Activated CD8-positive, alpha-beta T cell treated with anti-CD3 and anti-CD28 coated beads, Interleukin-2, amount 10 ng/mL, durations not matched to agents 7 days and 5 days (primary cell): ENCODE measurements around the gene C6orf132. TPM values are rescaled to one million over a fixed set of nuclear protein-coding genes. Genes with fewer than 3 reads are reported as not detected.

Source experiments
- ATAC-seq: fragments of 150-1000 bp; cut with Tn5 transposase; one replicate; pipeline ENCODE4 v1.10.0; 2021; ENCODE audit warnings: moderate library complexity
- CTCF ChIA-PET: fragments of 350-600 bp; sonication (Branson Sonifier 250); formaldehyde crosslinking; loops from one replicate; lab custom pipeline; 2021; ENCODE audit warnings: antibody characterized with exemption; lab: Charles Lee
- POLR2A ChIA-PET: fragments of 350-600 bp; sonication (Branson Sonifier 250); formaldehyde crosslinking; loops from one replicate; lab custom pipeline; 2021; ENCODE audit warnings: antibody characterized with exemption; lab: Charles Lee
- DNase-seq: peaks from one replicate; pipeline ENCODE4 v3.0.0-alpha.2; 2020
- H3K27ac Mint-ChIP-seq: one replicate; pipeline ENCODE4 v1.8.0; 2021; ENCODE audit warnings: mild to moderate bottlenecking, mixed read lengths
- H3K27me3 Mint-ChIP-seq: one replicate; pipeline ENCODE4 v1.8.0; 2021; ENCODE audit warnings: low read depth, mixed read lengths
- H3K36me3 Mint-ChIP-seq: one replicate; pipeline ENCODE4 v1.8.0; 2021; ENCODE audit warnings: low read depth, mixed read lengths
- H3K4me1 Mint-ChIP-seq: one replicate; pipeline ENCODE4 v1.8.0; 2021; ENCODE audit warnings: low read depth, mixed read lengths
- H3K4me3 Mint-ChIP-seq: one replicate; pipeline ENCODE4 v1.8.0; 2021; ENCODE audit warnings: mild to moderate bottlenecking, mixed read lengths
- H3K9me3 Mint-ChIP-seq: one replicate; pipeline ENCODE4 v1.8.0; 2022; ENCODE audit warnings: mixed read lengths; ENCODE audit not compliant: insufficient read depth
- total RNA-seq, 2 experiments: library from RNA; stranded (reverse); gene quantifications; one replicate each; pipeline ENCODE4 v1.2.3, GENCODE V29; 2021

Gene C6orf132
- total RNA-seq, 2 experiments from 2014 or later, result 0.03 TPM; not detected in 1

DNA sequence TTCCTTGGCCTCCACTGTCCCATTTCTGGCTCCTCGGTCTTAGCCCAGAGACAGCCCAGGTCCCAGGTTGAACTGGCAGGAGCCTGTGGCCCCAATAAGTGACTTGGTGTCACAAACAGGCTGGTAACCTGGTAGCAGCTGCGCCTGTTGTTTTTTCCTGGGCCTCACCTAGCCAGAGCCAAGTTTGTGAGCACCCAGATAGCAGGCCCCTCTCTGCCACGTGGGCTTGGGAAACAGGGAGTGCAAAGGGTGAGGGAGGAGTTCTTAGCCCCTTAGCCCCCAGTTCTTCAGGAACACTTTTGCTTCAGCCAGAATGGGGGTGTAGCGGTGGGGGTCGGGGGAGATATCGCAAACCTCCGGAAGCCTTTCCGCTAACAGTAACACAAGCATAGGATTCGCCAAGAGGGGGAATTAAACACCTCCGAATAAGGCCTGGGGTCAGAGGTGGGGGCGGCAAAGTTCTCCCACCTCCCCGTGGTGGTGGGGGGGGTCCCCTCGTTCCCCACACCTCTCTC lies 760 bp downstream of the C6orf132 start:
- Mint-ChIP-seq H3K4me3 (no peak overlapping the region), H3K27ac (no peak overlapping the region), H3K27me3 (peaks cover 32% of the 10 kb centered on the region), H3K9me3 (no peaks in the 10 kb centered on the region), H3K4me1 (peaks cover 4% of the 10 kb centered on the region), H3K36me3 (no peaks in the 10 kb centered on the region)
- ATAC-seq (no peak), DNase-seq (no peak)
- CTCF ChIA-PET, result no interaction called here
- POLR2A ChIA-PET, result no interaction called here

DNA sequence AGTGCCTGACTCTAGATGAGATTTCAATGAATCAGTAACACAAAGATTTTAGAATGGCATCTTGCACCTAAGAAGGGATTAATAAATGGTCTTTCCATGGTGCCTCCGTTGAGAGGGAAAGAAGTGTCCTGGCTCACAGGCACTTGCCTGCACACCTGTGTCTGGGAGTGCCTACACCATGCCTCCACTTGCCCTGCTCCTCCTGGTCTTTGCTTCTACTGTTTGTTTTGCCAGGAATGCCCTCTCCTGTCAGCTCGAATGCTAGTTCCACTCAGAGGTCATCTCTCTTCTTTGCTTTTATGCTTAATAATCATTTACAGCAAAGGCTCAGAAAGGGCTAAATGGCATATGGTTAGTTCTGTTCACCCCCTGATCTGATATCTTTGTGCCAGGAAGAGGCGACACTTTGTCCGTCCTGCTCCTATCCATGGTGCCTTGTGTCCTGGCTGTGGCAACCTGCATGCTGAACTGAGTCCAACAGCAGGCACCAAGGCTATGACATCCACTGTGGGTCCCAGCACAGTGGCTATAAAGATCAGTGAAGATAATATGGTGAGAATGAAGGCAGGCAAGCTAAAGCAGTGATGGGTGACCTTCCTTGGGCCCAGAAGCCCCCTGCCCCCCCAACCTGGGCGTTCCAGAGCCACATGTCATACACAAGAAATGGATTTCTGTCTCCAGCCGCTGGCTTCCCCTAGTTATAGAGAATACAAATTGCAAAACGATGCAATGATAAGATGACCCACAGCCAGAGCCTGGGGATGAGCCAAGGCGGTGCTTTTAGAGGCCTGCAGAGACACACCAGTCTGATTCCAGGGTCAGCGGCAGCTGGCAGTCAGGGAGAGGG lies 1.4 kb downstream of the C6orf132 start:
- Mint-ChIP-seq H3K36me3 (no peaks in the 10 kb centered on the region), H3K4me1 (peaks cover 8% of the 10 kb centered on the region), H3K27me3 (peaks cover 32% of the 10 kb centered on the region), H3K9me3 (no peaks in the 10 kb centered on the region), H3K27ac (no peak overlapping the region), H3K4me3 (no peak overlapping the region)
- ChIA-PET POLR2A (no interaction called here), CTCF (no interaction called here)
- DNase-seq (no peak), ATAC-seq (no peak)

DNA sequence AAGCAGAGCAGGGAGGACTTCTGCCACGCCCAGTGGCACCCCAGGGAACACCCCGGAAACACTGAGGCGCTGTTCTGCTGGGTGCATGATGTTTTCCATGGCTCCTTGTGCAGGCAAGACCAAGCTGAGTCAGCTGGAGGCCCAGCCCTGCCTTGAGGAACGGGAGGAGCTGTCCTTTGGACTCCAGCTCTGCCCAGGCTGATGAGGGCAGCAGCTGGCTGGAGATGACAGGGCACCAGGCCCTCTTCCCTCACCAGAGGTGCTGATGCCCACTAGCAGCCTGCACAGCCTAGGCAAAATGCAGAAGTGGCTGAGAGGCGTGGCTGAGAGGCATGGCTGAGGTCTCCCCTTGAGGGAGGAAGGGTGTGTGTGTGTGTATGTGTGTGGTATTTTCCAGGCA lies 2.4 kb downstream of the C6orf132 start:
- Mint-ChIP-seq H3K36me3 (no peaks in the 10 kb centered on the region), H3K4me3 (no peak overlapping the region), H3K27ac (no peak overlapping the region), H3K4me1 (peaks cover 8% of the 10 kb centered on the region), H3K9me3 (no peaks in the 10 kb centered on the region), H3K27me3 (peaks cover 32% of the 10 kb centered on the region)
- CTCF ChIA-PET, result no interaction called here
- POLR2A ChIA-PET, result no interaction called here
- DNase-seq (no peak), ATAC-seq (no peak)

DNA sequence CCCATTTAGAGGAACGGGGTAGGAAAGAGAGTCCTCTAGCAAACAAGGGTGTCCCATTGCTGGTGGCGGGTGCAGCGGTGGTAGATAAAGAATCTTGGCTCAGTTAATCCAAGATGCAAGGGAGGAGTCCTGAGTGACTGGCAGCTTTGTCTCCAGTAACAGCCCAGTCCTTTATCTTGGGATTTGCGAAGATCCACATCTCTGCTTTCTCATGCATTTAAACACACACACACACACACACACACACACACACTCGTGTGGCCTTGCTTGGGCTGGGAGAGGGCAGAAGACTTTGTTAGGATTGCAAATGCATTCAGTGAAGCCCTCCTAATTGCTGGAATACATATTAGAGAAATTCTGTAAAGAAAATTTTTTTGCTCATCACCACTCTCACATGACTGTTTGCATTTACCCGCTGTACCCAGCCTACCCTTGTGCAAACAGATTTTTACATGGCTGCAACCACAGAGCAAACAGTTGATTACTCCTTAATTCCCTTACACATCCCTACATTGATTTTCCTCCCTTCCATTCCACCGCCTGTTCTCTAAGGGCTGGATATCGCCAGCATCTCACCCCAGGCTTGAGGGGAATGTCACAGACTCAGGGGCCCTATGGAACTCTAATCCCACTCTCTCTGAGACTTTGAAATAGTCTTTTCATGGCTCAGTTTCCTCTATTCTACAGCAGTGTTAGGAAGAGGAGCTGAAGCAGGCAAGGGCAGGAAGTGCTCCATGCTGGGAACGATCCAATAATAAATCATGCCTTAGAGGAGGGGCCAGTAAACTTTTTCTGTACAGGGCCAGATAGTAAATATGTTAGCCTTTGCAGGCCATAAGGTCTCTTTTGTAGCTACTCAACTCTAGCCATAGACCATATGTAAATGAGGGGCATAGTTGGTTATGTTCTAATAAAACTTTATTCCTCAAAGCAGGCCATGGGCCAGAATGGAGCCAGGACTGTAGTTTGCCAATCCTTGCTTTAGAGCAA lies 3.5 kb downstream of the C6orf132 start:
- Mint-ChIP-seq H3K4me3 (no peak overlapping the region), H3K27me3 (peaks cover 30% of the 10 kb centered on the region), H3K27ac (no peak overlapping the region), H3K4me1 (peaks cover 8% of the 10 kb centered on the region), H3K36me3 (no peaks in the 10 kb centered on the region), H3K9me3 (no peaks in the 10 kb centered on the region)
- DNase-seq (no peak), ATAC-seq (no peak)
- CTCF ChIA-PET, result interaction anchor here (0.6 to 1.1 kb wide), 2 partner anchors 9 to 11 kb away, joined by 3 read pairs; no protein-coding TSS in a partner anchor
- POLR2A ChIA-PET, result no interaction called here

DNA sequence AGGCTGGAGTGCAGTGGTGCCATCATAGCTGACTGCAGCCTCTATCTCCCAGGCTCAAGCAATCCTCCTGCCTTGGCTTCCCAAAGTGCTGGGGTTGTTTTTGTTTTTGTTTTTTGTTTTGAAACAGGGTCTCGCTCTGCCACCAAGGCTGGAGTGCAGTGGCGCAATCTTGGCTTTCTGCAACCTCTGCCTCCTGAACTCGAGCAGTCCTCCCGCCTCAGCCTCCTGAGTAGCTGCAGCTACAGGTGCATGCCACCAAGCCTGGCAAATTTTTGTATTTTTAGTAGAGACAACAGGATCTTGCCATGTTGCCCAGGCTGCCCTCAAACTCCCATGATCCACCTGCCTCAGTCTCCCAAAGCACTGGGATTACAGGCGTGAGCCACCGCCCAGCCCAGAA lies 4.2 kb downstream of the C6orf132 start:
- H3K36me3 Mint-ChIP-seq, result no peaks in the 10 kb centered on the region
- POLR2A ChIA-PET, result no interaction called here
- peaks cover 24% of the 10 kb centered on the region for H3K27me3 Mint-ChIP-seq
- H3K27ac Mint-ChIP-seq, result no peak overlapping the region
- peaks cover 8% of the 10 kb centered on the region for H3K4me1 Mint-ChIP-seq
- CTCF ChIA-PET, result interaction anchor here (0.6 to 1.9 kb wide), 3 partner anchors 10 to 34 kb away, joined by 3 to 12 read pairs (median 3); no protein-coding TSS in a partner anchor
- H3K9me3 Mint-ChIP-seq, result no peaks in the 10 kb centered on the region
- ATAC-seq (no peak), DNase-seq (no peak)
- no peak overlapping the region for H3K4me3 Mint-ChIP-seq

DNA sequence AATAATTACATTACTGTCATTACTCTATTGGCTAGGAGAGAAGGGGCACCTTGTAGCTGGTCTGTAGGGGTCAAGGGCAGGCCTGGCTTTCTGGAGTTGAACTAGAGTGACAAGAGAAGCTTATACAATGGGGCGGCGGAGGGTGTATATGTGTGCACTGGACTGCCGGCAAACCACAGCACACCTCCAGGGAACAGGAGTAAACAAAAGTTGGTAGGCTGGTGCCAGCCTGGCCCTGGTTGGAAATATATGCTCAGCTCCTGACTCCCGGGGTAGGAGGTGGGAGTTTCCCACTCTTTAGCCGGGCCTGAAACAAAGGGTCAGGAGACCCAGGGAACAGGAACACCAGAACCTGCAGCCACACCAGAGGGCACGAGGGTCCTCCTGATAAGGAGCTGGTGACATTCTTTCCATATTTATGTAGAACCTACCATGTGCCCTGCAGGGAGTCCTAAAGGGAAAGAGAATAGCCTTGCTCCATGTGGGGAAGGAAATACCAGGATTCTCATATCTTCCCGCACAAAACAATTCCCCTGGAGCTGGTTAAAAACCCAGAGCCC lies 5.1 kb downstream of the C6orf132 start:
- no peaks in the 10 kb centered on the region for H3K9me3 Mint-ChIP-seq
- no peak for DNase-seq
- no peaks in the 10 kb centered on the region for H3K36me3 Mint-ChIP-seq
- peaks cover 19% of the 10 kb centered on the region for H3K27me3 Mint-ChIP-seq
- H3K4me3 Mint-ChIP-seq, result no peak overlapping the region
- peaks cover 5% of the 10 kb centered on the region for H3K4me1 Mint-ChIP-seq
- ChIA-PET POLR2A (no interaction called here), CTCF (interaction anchor here (0.8 to 1.9 kb wide), 9 partner anchors 9 to 321 kb away, joined by 3 to 12 read pairs (median 3); no protein-coding TSS in a partner anchor)
- H3K27ac Mint-ChIP-seq, result no peak overlapping the region
- no peak for ATAC-seq

DNA sequence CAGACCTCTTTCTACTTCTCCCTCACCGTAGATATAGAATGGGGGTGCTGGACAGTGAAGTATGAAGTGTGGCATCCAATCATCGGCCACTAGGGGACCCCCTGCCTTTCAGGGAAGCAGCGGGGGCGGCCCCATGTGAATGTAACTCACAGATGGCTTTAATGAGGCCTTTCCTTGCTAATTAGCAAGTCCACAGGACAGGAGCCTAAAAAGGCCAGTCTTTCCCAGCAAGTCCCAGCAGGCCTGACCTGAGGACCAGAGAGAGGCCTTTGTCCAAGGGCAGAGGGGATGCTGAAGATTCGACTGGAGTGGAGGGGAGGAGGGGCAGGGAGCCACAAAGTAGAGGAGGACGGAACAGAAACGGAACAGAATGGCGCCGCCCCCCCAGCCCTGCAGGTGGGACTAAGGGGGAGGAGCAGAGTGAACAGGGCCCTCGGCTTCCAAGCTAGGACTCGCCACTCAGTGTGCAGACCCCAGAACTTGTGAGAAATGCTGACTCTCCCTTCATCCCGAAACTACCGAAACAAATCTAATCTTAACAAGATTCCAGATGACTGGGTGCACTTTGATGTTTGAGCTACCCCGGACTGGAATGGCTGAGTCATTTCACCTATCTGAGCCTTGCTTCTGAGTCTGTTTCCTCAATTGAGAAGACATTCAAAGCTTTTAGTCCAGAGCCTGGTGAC lies 5.8 kb downstream of the C6orf132 start:
- Mint-ChIP-seq H3K27ac (peak overlapping the region; percentile 3), H3K4me1 (peaks cover 5% of the 10 kb centered on the region), H3K27me3 (peaks cover 17% of the 10 kb centered on the region), H3K9me3 (no peaks in the 10 kb centered on the region), H3K36me3 (no peaks in the 10 kb centered on the region), H3K4me3 (no peak overlapping the region)
- ChIA-PET POLR2A (no interaction called here), CTCF (interaction anchor here (0.8 to 1.9 kb wide), 9 partner anchors 8 to 321 kb away, joined by 3 to 12 read pairs (median 3); no protein-coding TSS in a partner anchor)
- ATAC-seq (peak; percentile 66), DNase-seq (peak; percentile 37)

DNA sequence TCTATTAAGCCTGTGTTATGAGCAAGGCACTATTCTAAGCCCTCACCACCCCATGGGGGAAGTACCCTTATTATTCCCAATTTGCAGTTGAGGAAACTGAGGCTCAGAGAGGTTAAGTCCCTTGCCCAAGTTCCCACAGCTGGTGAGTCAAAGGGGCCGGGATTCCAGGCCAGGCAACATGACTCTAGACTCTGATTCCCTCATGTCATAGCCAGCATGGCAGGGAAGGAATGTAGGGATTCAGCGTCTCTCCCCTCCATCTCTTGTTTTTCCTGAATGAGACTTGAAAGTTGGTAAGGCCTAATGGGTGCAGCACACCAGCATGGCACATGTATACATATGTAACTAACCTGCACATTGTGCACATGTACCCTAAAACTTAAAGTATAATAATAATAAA lies 6.7 kb downstream of the C6orf132 start:
- no peak for ATAC-seq
- POLR2A ChIA-PET, result no interaction called here
- H3K36me3 Mint-ChIP-seq, result no peaks in the 10 kb centered on the region

DNA sequence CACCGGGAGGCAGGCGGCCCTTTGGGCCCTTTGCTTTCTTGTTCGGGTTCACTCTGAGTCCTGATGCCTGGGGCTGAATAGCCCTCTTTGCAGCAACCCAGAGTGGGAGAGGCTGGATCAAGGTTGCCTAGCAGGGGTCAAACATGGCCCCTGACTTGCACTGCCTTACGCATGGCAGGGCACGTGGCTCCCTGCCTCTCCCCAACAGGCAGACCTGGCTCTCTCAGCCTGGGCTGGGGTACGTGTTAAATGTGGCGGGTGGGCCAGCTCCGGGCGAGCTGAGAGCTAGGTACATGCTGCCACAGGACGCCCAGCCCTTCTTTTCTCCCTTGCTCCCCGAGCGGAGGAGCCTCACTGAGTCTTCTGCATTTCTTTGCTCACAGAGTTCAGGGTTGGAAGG lies 7.3 kb downstream of the C6orf132 start:
- ChIA-PET CTCF (no interaction called here), POLR2A (no interaction called here)
- no peak for ATAC-seq
- Mint-ChIP-seq H3K4me1 (peaks cover 5% of the 10 kb centered on the region), H3K27ac (no peak overlapping the region), H3K36me3 (no peaks in the 10 kb centered on the region), H3K4me3 (no peak overlapping the region), H3K27me3 (peaks cover 2% of the 10 kb centered on the region), H3K9me3 (no peaks in the 10 kb centered on the region)
- DNase-seq, result no peak

More for the DNA sequence above, 6.7 kb downstream of the C6orf132 start:
- no peaks in the 10 kb centered on the region for H3K9me3 Mint-ChIP-seq
- no peak overlapping the region for H3K27ac Mint-ChIP-seq
- H3K27me3 Mint-ChIP-seq, result peaks cover 8% of the 10 kb centered on the region
- peaks cover 5% of the 10 kb centered on the region for H3K4me1 Mint-ChIP-seq
- CTCF ChIA-PET, result interaction anchor here (1.4 to 1.5 kb wide), 2 partner anchors 317 to 320 kb away, joined by 3 read pairs; no protein-coding TSS in a partner anchor
- DNase-seq, result no peak
- no peak overlapping the region for H3K4me3 Mint-ChIP-seq

DNA sequence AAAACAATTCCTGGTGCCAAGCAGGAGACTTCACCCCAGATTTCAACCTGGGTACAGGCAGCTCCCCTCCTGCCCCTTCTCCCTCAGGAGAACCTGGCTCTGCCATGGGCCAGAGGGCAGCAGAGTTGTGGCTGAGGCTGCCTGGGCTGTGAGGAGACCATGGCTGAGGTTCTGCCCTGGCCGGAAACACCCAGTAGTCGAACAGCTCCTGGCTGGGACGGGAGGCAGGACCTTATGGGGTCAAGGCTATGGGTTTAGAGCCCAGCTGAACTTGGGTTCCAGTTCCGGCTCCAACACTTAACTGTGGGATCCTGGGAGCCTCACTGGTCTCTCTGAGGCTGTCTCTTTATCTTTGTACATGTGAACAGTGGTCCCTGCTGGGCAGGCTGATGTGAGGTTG lies 8.5 kb downstream of the C6orf132 start:
- Mint-ChIP-seq H3K27ac (no peak overlapping the region), H3K9me3 (no peaks in the 10 kb centered on the region), H3K27me3 (no peaks in the 10 kb centered on the region), H3K36me3 (no peaks in the 10 kb centered on the region), H3K4me3 (no peak overlapping the region), H3K4me1 (peaks cover 5% of the 10 kb centered on the region)
- CTCF ChIA-PET, result interaction anchor here (1.4 kb wide), 1 partner anchor 398 kb away, joined by 3 read pairs; no protein-coding TSS in a partner anchor
- ATAC-seq (no peak), DNase-seq (no peak)
- POLR2A ChIA-PET, result no interaction called here

DNA sequence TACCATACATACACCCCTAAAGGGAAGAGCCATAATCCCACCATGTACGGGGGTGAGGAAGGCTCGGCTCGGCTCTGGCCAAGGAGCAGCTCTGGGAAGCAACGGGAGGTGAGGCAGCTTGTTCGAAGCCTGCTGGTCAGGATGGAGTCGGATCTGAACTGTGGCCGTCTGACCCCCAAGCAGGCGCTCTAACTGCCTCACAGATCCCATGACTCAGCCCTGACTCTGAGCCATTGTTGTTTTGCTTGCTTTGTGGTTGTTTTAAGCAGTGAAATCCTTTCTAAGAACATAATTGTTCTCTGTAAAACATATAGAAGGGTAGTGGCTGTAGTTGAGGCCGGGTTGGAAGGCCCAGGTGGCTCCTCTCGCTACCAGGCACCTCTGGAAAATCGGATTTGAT lies 10.9 kb downstream of the C6orf132 start:
- no peak overlapping the region for H3K27ac Mint-ChIP-seq
- POLR2A ChIA-PET, result no interaction called here
- H3K4me1 Mint-ChIP-seq, result peaks cover 3% of the 10 kb centered on the region
- no peak for ATAC-seq
- no peaks in the 10 kb centered on the region for H3K36me3 Mint-ChIP-seq
- no peak overlapping the region for H3K4me3 Mint-ChIP-seq
- CTCF ChIA-PET, result no interaction called here
- no peak for DNase-seq
- H3K9me3 Mint-ChIP-seq, result no peaks in the 10 kb centered on the region
- no peaks in the 10 kb centered on the region for H3K27me3 Mint-ChIP-seq
